Fibroblast of the aortic adventitia (primary cell): ENCODE results near the gene COL4A2. TPM values are rescaled to one million over a fixed set of nuclear protein-coding genes. Genes with fewer than 3 reads are reported as not detected.

Source experiments
- DNase-seq: peaks from one replicate; pipeline ENCODE4 v3.0.0-alpha.2; 2010; ENCODE audit warnings: low read depth
- H3K4me3 ChIP-seq: 2 replicates; pipeline ENCODE4 v1.5.1; 2011; ENCODE audit warnings: low read depth, mild to moderate bottlenecking, control low read depth, low read length, moderate library complexity
- total RNA-seq: library from RNA; depleted of rRNA; stranded (reverse); fragments of >200 nt; gene quantifications from 2 replicates; pipeline ENCODE4 v1.2.3, GENCODE V29; 2012; ENCODE audit warnings: low replicate concordance
- TF ChIP-seq, protein P1 (sequence below): IDR thresholded peaks from 2 replicates; pipeline ENCODE4 v1.5.1; 2011; ENCODE audit warnings: mild to moderate bottlenecking, low read length, control low read depth, inconsistent platforms; ENCODE audit not compliant: insufficient read depth

Gene COL4A2
- total RNA-seq, 1 donor, result 53.3 TPM

- no peak for DNase-seq
- no peak overlapping the region for H3K4me3 ChIP-seq
- TF ChIP-seq, protein P1, sequence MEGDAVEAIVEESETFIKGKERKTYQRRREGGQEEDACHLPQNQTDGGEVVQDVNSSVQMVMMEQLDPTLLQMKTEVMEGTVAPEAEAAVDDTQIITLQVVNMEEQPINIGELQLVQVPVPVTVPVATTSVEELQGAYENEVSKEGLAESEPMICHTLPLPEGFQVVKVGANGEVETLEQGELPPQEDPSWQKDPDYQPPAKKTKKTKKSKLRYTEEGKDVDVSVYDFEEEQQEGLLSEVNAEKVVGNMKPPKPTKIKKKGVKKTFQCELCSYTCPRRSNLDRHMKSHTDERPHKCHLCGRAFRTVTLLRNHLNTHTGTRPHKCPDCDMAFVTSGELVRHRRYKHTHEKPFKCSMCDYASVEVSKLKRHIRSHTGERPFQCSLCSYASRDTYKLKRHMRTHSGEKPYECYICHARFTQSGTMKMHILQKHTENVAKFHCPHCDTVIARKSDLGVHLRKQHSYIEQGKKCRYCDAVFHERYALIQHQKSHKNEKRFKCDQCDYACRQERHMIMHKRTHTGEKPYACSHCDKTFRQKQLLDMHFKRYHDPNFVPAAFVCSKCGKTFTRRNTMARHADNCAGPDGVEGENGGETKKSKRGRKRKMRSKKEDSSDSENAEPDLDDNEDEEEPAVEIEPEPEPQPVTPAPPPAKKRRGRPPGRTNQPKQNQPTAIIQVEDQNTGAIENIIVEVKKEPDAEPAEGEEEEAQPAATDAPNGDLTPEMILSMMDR, result no peak
Observed at GRCh38 chr13:110524541-110525257, 217.6 kb downstream of the COL4A2 start.

DNA sequence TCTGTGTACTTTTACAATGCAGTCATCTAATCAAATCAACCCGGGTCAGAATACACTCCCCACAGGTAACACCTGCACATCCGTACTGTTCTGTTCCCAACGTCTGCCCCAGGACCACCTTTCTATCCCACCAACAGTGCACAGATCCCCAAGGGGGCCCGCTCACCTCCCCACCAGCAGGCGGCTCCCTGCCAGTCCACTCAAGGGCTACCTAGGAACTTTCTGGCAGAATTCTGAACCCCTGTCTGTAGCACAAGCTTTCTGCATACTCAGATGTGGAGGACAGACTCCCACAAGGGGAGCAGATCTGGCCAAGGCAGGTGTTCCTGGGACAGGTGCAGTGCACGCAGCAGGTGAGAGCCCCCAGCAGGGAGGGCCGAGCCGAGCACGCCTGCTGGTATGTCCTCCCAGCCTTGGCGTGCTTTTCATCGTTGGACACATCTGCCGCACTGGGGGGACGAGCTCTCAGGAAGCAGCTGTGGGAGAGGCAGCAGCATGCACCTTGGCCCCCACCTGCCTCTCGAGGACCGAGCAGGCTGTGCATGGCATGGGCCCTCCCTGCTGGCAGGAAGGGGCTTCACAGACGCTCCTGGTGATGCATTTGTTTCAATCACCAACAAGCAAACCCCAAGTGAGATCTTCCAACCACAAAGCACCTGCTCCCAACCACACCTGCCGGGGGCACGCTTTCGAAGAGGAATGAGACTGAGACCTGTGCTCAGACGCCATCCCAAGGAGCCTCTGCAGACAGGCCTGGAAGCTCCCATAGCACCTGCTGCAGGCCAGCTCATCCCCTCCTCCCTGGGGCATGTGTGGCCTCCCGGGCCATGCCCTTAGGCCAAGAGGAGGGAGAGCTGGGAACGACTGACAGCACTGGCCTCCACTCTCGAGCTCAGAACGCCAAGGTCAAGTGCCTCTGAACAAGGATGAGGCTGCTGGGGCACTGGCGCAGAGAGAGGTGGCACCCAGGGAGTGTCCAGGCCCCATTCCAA is 218.5 kb downstream of the COL4A2 start:
- no peak for DNase-seq
- TF ChIP-seq, protein P1, result no peak
- no peak overlapping the region for H3K4me3 ChIP-seq

DNA sequence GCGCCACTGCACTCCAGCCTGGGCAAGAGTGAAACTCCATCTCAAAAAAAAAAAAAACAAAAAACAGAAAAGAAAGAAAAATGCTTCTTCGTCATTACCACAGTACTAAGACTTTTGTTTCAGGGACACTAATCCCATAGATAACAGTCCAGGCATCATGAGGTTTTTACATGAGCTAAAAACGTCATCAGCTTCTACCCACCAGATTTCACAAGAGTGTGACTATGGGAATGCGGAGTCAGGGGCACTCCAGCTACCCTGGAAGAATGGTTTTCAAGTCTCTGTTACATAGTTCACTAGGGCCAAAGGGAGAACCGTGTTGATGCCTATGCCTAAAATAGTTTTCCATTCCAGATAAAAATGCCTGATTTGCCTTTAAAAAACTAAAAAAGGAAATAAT is 221.3 kb downstream of the COL4A2 start:
- TF ChIP-seq, protein P1, result no peak
- peak; percentile 35 for DNase-seq
- no peak overlapping the region for H3K4me3 ChIP-seq

DNA sequence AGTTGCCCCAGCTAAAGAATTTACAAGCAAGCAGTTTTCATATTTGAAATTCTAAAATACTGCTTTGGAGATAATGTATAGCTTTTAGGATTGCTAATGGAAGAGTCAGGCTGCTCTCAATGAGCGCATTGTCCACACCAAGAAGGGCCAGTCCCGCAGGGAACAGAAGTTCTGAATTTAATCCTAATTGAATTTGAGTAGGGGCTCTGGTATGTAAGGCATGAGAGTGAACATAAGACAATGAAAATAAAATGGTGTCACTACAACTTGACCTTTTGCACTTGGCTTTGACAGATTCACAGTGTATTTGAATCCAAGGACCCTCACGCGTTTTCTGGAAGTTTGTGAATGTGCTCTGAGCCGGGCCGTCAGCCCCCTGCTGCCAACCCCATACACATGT is 221.8 kb downstream of the COL4A2 start:
- no peak for DNase-seq
- no peak overlapping the region for H3K4me3 ChIP-seq
- TF ChIP-seq, protein P1, result no peak

DNA sequence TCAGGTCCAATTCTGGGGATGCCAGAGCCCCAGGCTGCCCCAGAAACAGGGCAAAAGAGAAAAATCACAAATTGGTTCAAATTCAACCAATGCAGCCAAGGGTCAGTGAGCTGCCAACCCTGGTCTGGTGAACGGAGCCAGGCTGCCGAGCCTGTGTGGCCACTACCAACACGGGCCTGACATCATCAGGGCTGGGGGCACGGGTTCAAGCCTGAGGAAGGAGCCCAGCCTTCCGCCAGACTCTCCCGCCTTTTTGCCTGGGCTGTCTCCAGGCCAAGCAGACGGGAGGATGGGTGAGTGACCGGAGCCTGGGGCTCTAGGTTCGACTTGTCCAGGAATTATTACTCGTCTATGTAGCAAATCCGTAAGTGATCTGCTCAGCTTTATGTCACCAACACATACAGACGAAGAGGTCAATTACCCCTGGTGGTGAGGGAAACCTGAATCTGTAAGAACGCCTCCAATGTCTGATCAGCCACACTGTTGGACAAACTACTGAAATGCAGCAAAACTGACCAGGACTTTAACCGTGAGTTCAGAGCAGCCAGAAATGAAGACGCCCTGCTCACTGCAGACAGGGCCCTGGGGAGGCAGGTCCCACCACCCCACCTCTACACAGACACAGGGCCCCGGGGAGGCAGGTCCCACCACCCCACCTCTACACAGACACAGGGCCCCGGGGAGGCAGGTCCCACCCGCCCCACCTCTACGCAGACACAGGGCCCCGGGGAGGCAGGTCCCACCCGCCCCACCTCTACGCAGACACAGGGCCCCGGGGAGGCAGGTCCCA is 222.6 kb downstream of the COL4A2 start:
- TF ChIP-seq, protein P1, result no peak

GRCh38 chr13:110531100-110531499 is 224.0 kb downstream of the COL4A2 start:
- DNase-seq, result no peak
- TF ChIP-seq, protein P1, result no peak
- H3K4me3 ChIP-seq, result no peak overlapping the region

More for the DNA sequence above, 222.6 kb downstream of the COL4A2 start:
- no peak overlapping the region for H3K4me3 ChIP-seq
- DNase-seq, result no peak
